Mucosa of rectum (tissue), 2 donors: ENCODE results near the gene LPCAT3.
A peak's percentile ranks its signal among the peaks of the same experiment; 100 is the strongest.
"Not testable (repeated sequence)": the region's sequence is repeated elsewhere in the genome, so short reads cannot be mapped to it uniquely, and the experiment has no call there.

Experiments
- H3K27ac ChIP-seq, 2 donors: one replicate each; pipeline ENCODE4 v1.7.0; 2013; ENCODE audit warnings: inconsistent platforms in 2 of 2, low read depth in 2 of 2, low read length in 2 of 2
- H3K27me3 ChIP-seq, 2 donors: one replicate each; pipeline ENCODE4 v1.7.0; 2013; ENCODE audit warnings: low read length in 2 of 2; ENCODE audit not compliant: control insufficient read depth in 2 of 2, insufficient read depth in 2 of 2
- H3K36me3 ChIP-seq, 2 donors: one replicate each; pipeline ENCODE4 v1.7.0; 2013; ENCODE audit warnings: low read length in 2 of 2; ENCODE audit not compliant: control insufficient read depth in 2 of 2, insufficient read depth in 2 of 2
- H3K4me1 ChIP-seq, 2 donors: one replicate each; pipeline ENCODE4 v1.7.0; 2013; ENCODE audit warnings: low read length in 2 of 2, mild to moderate bottlenecking in 1 of 2; ENCODE audit not compliant: control insufficient read depth in 2 of 2, insufficient read depth in 2 of 2
- H3K4me3 ChIP-seq, 2 donors: one replicate each; pipeline ENCODE4 v1.7.0; 2013; ENCODE audit warnings: low read length in 2 of 2
- H3K9ac ChIP-seq, 2 donors: one replicate each; pipeline ENCODE4 v1.7.0; 2013; ENCODE audit warnings: low read length in 2 of 2, low read depth in 1 of 2, mild to moderate bottlenecking in 1 of 2
- H3K9me3 ChIP-seq, 2 donors: one replicate each; pipeline ENCODE4 v1.7.0; 2013; ENCODE audit warnings: low read length in 2 of 2; ENCODE audit not compliant: control insufficient read depth in 2 of 2
- donor health status: healthy.
- donor health status: Normal muscosa, but diverticular disease.

Gene LPCAT3

DNA sequence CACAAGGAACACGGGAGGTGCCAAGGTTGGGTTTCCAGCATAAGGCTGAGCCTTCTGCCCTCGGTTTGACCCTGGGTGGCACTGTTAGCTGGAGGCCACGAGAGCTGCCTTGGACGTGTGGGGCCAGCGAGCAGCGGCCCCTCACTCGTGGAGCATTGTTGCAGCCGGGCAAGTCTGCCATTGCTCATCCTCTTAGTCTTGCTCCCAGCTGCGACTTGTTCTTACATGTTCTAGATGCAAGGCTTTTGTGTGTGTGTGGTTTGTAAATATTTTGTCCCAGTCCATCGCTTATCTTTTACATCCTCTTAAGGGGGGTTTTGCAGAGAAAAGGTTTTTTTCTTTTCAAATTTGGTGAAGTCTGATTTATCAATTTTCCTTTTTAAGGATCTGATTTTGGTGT, 21.1 kb upstream of the LPCAT3 start:
- Histone ChIP-seq H3K4me1 (no peaks in the 10 kb centered on the region), H3K9me3 (no peaks in the 10 kb centered on the region), H3K27me3 (no peaks in the 10 kb centered on the region), H3K27ac (no peak overlapping the region), H3K4me3 (no peak overlapping the region), H3K9ac (no peak overlapping the region), H3K36me3 (no peaks in the 10 kb centered on the region)

DNA sequence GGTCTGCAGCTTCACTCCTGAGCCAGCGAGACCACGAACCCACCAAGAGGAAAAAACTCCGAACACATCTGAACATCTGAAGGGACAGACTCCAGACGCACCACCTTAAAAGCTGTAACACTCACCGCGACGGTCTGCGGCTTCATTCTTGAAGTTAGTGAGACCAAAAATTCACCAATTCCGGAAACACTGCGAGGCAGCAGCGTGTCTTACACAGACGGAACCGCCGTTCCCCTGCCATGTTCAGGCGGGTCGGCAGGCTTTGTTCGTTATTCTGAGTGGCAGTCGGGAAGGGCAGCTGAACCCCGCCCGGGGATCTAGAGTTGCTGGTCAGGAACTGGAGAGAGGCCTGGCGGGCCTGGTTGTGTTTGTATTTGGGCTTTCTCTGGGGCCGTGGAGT, 20.3 kb upstream of the LPCAT3 start:
- Histone ChIP-seq H3K9ac (no peak overlapping the region), H3K9me3 (no peaks in the 10 kb centered on the region), H3K27me3 (no peaks in the 10 kb centered on the region), H3K4me3 (no peak overlapping the region), H3K36me3 (no peaks in the 10 kb centered on the region), H3K27ac (no peak overlapping the region), H3K4me1 (no peaks in the 10 kb centered on the region)

DNA sequence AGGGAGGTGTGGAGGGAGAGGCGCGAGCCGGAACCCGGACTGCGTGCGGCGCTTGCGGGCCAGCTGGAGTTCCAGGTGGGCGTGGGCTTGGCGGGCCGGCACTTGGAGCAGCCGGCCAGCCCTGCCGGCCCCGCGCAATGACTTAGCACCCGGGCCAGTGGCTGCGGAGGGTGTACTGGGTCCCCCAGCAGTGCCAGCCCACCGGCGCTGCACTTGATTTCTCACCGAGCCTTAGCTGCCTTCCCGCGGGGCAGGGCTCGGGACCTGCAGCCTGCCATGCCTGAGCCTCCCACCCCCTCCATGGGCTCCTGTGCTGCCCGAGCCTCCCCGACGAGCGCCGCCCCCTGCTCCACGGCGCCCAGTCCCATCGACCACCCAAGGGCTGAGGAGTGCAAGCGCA, 19.1 kb upstream of the LPCAT3 start:
- H3K4me1 ChIP-seq, H3K27me3 ChIP-seq, H3K27ac ChIP-seq, H3K9ac ChIP-seq, H3K4me3 ChIP-seq, H3K36me3 ChIP-seq, H3K9me3 ChIP-seq: not testable (repeated sequence)

DNA sequence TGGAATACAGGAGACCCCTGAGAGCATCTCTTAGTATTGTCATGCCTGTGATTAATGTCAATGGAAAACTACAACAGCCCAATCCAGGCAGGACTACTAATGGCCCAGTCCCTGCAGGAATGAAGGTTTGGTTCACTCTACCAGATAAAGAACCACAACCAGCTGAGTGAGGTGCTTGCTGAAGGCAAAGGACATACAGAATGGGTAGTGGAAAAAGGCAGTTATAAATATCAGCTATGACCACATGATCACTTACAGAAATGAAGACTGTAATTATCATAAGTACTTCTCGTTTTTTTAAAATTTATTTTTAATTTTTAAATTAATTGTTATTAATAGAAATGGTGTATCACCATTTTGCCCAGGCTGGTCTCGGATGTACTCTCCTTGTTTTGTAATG, 17.2 kb upstream of the LPCAT3 start:
- Histone ChIP-seq H3K9me3 (no peaks in the 10 kb centered on the region), H3K4me3 (no peak overlapping the region), H3K9ac (no peak overlapping the region), H3K36me3 (no peaks in the 10 kb centered on the region), H3K4me1 (no peaks in the 10 kb centered on the region), H3K27ac (no peak overlapping the region), H3K27me3 (no peaks in the 10 kb centered on the region)

DNA sequence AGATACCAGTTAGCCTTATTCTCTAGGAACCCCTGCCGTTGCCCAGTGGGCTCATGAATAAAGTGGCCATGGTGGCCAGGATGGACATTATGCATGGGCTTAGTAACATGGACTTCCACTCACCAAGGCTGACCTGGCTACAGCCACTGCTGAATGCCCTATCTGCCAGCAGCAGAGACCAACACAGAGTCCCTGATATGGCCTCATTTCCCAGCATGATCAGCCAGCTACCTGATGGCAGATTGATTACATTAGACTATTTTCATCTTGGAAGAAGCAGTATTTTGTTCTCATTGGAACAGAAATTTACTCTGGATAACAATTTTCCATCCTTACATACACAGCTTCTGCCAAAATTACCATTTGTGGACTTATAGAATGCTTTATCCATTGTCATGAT, 16.2 kb upstream of the LPCAT3 start:
- Histone ChIP-seq H3K27me3 (no peaks in the 10 kb centered on the region), H3K4me3 (no peak overlapping the region), H3K4me1 (no peaks in the 10 kb centered on the region), H3K27ac (no peak overlapping the region), H3K9ac (no peak overlapping the region), H3K36me3 (no peaks in the 10 kb centered on the region), H3K9me3 (no peaks in the 10 kb centered on the region)

DNA sequence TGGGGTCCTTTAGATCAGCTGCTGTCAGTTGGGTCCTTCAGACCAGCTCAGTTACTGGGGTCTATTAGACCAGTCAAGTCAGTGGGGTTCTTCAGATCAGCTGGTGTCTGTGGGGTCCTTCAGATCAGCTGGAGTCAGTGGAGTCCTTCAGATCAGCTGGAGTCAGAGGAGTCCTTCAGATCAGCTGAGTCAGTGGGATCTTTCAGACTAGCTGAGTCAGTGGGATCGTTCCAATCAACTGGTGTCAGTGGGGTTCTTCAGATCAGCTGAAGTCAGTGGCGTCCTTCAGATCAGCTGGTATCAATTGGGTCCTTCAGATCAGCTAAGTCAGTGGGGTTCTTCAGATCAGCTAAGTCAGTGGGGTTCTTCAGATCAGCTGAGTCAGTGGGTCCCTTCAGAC, 14.7 kb upstream of the LPCAT3 start:
- Histone ChIP-seq H3K9ac (no peak overlapping the region), H3K9me3 (no peaks in the 10 kb centered on the region), H3K4me1 (no peaks in the 10 kb centered on the region), H3K4me3 (no peak overlapping the region), H3K36me3 (no peaks in the 10 kb centered on the region), H3K27me3 (no peaks in the 10 kb centered on the region), H3K27ac (no peak overlapping the region)

DNA sequence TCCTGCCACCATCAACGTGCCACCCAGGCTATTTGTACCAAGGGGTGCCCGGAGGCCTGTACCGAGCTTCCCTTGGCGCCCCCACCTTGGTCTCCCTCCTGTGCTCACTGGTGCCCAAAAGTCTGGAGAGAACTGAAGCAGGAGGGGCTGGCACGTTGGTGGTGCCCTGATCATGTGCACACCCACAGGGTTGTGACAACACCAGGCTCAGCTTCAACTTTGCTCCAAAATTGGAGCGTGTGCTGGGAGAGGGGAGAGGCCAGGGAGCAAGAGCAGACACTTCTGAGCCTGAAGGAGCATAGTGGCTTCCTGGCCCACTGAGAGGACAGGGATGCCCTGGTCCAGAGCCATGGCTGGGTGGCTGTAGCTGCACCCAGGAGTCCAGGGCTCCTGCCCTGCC, 13.0 kb upstream of the LPCAT3 start:
- Histone ChIP-seq H3K4me1 (no peaks in the 10 kb centered on the region), H3K36me3 (no peaks in the 10 kb centered on the region), H3K4me3 (no peak overlapping the region), H3K9me3 (no peaks in the 10 kb centered on the region), H3K9ac (no peak overlapping the region), H3K27ac (no peak overlapping the region), H3K27me3 (no peaks in the 10 kb centered on the region)

DNA sequence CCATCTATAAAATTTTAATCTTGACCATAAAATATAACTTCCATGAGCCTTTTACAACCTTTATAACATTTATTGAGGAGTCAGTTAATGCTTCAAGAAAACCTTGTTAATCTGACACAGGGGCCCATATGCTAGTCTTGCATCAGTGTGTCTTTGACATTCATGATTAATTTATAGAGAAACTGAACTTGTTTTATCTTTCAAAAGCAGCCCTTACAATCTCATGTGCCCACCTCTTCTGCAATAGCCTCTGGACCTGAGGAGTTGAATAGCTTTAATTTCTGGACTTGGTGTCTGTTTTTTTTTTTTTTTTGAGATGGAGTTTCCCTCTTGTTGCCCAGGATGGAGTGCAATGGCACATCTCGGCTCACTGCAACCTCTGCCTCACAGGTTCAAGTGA, 8.6 kb upstream of the LPCAT3 start:
- H3K9me3 ChIP-seq, result no peaks in the 10 kb centered on the region
- no peaks in the 10 kb centered on the region for H3K27me3 ChIP-seq
- H3K27ac ChIP-seq, result no peak overlapping the region
- no peaks in the 10 kb centered on the region for H3K36me3 ChIP-seq
- no peak overlapping the region for H3K4me3 ChIP-seq
- no peaks in the 10 kb centered on the region for H3K4me1 ChIP-seq
- H3K9ac ChIP-seq, result no peak overlapping the region

DNA sequence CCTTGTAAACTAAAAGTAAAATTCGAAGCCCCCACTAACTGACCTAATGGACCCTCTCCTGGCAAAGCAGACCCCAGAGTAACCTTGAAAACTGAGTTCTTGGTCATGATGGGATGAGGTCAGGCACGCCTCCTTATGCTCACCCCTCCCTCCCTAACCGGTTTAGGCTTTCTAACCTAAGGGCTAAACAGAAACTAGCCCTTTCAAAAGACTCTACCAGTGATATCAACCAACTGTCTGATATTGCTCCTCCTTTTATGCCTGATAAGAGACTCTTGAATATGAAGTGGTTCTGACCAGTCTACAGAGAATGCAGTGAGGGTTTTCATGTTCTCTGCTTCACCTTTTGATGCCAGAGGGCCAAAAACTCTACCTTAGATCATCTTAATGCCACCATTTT, 4.8 kb upstream of the LPCAT3 start:
- no peak overlapping the region for H3K4me3 ChIP-seq
- peaks cover 0 to 4% of the 10 kb centered on the region in 2 donors for H3K4me1 ChIP-seq
- H3K27me3 ChIP-seq, result no peaks in the 10 kb centered on the region
- H3K27ac ChIP-seq, result no peak overlapping the region
- no peak overlapping the region for H3K9ac ChIP-seq
- no peaks in the 10 kb centered on the region for H3K9me3 ChIP-seq
- H3K36me3 ChIP-seq, result no peaks in the 10 kb centered on the region

DNA sequence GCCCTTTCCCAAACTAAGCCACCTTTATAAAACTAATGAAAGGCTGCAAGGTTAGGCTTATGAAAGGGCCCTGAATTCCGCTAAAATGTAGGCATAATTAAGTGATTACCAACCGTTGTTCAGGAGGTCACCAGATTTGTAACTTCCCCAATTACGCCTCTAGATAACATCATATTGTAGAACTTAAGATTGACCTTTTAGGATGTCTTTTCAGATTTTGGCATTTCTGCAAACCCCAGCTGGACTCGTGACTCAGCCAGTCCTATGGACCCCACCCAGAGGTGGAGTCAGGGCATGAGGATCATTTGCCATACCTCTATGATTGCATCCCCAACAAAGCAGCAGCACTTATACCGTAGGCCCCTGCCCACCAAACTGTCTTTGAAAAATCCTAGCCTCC, 3.7 kb upstream of the LPCAT3 start:
- Histone ChIP-seq H3K4me3 (no peak overlapping the region), H3K9me3 (no peaks in the 10 kb centered on the region), H3K36me3 (no peaks in the 10 kb centered on the region), H3K9ac (no peak overlapping the region), H3K27me3 (no peaks in the 10 kb centered on the region), H3K27ac (no peak overlapping the region), H3K4me1 (peaks cover 2 to 9% of the 10 kb centered on the region in 2 donors)

DNA sequence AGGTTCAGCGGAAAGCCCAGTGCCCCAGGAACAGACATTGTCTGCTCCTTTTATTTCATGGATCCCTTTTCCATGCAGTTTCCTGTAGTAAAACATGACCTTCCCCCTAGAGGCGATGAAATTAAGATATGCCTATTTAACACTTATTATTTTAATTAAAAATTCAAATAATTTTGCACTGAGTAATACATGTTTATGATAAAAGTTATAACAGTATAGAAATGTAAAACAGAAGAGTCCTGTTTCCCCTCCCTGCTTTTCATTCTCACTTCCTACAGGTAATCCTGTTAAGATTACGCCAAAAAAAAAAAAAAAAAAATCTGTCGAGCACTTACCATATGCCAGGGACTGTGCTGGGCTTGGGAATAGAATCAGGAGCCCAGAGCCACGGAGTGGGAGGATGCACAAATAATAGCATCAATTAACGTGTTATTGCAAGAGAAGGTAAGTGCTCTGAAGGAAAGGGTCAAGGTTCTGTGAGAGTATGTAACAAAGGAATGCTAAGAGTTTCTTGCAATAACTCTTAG, 830 bp upstream of the LPCAT3 start:
- Histone ChIP-seq H3K27me3 (no peaks in the 10 kb centered on the region), H3K4me1 (peaks cover 12 to 15% of the 10 kb centered on the region in 2 donors), H3K4me3 (peak overlapping the region; percentile 95 to 97), H3K27ac (peak overlapping the region; percentile 89 to 93), H3K9me3 (no peaks in the 10 kb centered on the region), H3K36me3 (peaks cover 0 to 3% of the 10 kb centered on the region in 2 donors), H3K9ac (peak overlapping the region; percentile 71 to 91)
